Right lobe of liver (tissue), 4 donors: ENCODE data around the gene BACH2.

Experiments used
- CTCF ChIP-seq, 4 donors: fragments of 200-600 bp in 3 of 4; fragments of 450-650 bp in 1 of 4; IDR thresholded peaks; one replicate each; pipeline versions ENCODE4 v1.5.1 to v1.8.0; 2016 to 2022; ENCODE audit warnings: antibody characterized with exemption in 4 of 4, mild to moderate bottlenecking in 2 of 4
- POLR2A ChIP-seq: fragments of 450-650 bp; IDR thresholded peaks from one replicate; pipeline ENCODE4 v1.6.1; 2017; ENCODE audit warnings: antibody characterized with exemption, mild to moderate bottlenecking
- donor health status: DM: no; HTN: no; CAD: no.
- donor health status: DM: no; HTN: no; CAD: no.
- donor health status: DM: no; HTN: yes; CAD: no.

DNA sequence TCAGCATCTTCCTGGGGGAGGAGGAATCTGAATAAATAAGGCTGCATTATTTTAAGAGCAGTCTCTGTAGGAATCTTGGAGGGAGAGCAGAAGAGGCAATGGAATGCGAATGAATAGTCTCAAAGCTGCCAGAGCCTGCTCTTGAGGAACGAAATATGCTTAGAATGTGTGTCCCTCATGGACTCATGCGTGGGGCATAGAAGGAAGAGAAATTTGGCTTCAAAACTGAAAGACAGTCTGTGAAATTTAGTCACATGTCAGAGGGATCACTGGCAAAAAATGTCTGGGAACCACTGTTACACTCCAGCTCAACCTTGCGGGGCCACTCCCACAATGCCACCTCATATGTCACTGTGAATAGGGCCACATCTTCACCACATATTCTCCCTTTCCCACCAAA is 306.9 kb downstream of the BACH2 start:
- TF ChIP-seq CTCF (IDR thresholded peaks at IDR 0.05) (no peak), POLR2A (no peak)
